Stimulated activated effector memory CD8-positive, alpha-beta T cell treated with anti-CD3 and anti-CD28 coated beads, Interleukin-12 subunit alpha, Interleukin-12 subunit beta, amount 100 ng/mL, for 72 hours (primary cell): ENCODE measurements around the gene SLIT1.

ENCODE experiments used
- ATAC-seq: fragments of 150-1000 bp; cut with Tn5 transposase; 2 replicates; pipeline ENCODE4 v1.10.0; 2021
- DNase-seq, 2 donors: peaks; one replicate each; pipeline ENCODE4 v3.0.0; 2021 to 2022; ENCODE audit warnings: low spot score in 2 of 2
- H3K27ac Mint-ChIP-seq: one replicate; pipeline ENCODE4 v1.8.0; 2022; ENCODE audit warnings: mild to moderate bottlenecking, mixed read lengths
- H3K36me3 Mint-ChIP-seq: one replicate; pipeline ENCODE4 v1.8.0; 2022; ENCODE audit warnings: mild to moderate bottlenecking, mixed read lengths
- H3K4me1 Mint-ChIP-seq: one replicate; pipeline ENCODE4 v1.8.0; 2022; ENCODE audit warnings: mixed read lengths
- H3K4me3 Mint-ChIP-seq: one replicate; pipeline ENCODE4 v1.8.0; 2022; ENCODE audit warnings: mild to moderate bottlenecking, mixed read lengths
- H3K9me3 Mint-ChIP-seq: one replicate; pipeline ENCODE4 v1.8.0; 2022; ENCODE audit warnings: mixed read lengths

SLIT1 gene

GRCh38 chr10:97211229-97211628, 25.5 kb upstream of the SLIT1 start:
- ATAC-seq (no peak), DNase-seq (no peak)
- Mint-ChIP-seq H3K4me3 (no peak overlapping the region), H3K4me1 (no peaks in the 10 kb centered on the region), H3K9me3 (no peaks in the 10 kb centered on the region), H3K27ac (no peak overlapping the region), H3K36me3 (no peaks in the 10 kb centered on the region)

GRCh38 chr10:97210543-97210960, 24.8 kb upstream of the SLIT1 start:
- H3K4me1 Mint-ChIP-seq = no peaks in the 10 kb centered on the region
- no peak overlapping the region for H3K4me3 Mint-ChIP-seq
- no peak overlapping the region for H3K27ac Mint-ChIP-seq
- ATAC-seq (peak; percentile 54), DNase-seq (peak; percentile 72 to 91)
- no peaks in the 10 kb centered on the region for H3K9me3 Mint-ChIP-seq
- H3K36me3 Mint-ChIP-seq = no peaks in the 10 kb centered on the region

GRCh38 chr10:97207756-97208346, 22.1 kb upstream of the SLIT1 start:
- no peak overlapping the region for H3K4me3 Mint-ChIP-seq
- no peaks in the 10 kb centered on the region for H3K36me3 Mint-ChIP-seq
- no peaks in the 10 kb centered on the region for H3K4me1 Mint-ChIP-seq
- H3K27ac Mint-ChIP-seq = no peak overlapping the region
- ATAC-seq = no peak
- DNase-seq = no peak
- H3K9me3 Mint-ChIP-seq = no peaks in the 10 kb centered on the region

DNA sequence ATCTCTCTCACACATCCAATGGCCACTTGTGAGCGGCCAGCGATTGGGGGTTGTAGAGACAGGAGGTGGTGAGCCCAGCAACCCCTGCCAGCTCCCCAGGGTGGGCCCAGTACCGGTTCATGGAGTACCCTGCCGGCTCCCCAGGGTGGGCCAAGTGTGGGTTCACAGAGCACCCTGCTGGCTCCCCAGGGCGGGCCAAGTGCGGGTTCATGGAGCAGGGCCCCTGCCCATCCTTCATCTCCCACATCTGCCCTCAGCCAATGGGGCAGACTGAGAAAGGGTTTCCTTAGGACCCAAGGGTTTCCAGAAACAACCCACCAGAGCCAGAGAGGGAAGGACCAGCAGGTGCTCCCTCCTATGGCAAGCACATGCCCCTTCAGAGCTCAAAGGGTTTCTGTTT, 21.4 kb upstream of the SLIT1 start:
- DNase-seq (no peak), ATAC-seq (peak; percentile 41)
- H3K4me1 Mint-ChIP-seq = no peaks in the 10 kb centered on the region
- H3K9me3 Mint-ChIP-seq = no peaks in the 10 kb centered on the region
- no peaks in the 10 kb centered on the region for H3K36me3 Mint-ChIP-seq
- no peak overlapping the region for H3K27ac Mint-ChIP-seq
- no peak overlapping the region for H3K4me3 Mint-ChIP-seq

DNA sequence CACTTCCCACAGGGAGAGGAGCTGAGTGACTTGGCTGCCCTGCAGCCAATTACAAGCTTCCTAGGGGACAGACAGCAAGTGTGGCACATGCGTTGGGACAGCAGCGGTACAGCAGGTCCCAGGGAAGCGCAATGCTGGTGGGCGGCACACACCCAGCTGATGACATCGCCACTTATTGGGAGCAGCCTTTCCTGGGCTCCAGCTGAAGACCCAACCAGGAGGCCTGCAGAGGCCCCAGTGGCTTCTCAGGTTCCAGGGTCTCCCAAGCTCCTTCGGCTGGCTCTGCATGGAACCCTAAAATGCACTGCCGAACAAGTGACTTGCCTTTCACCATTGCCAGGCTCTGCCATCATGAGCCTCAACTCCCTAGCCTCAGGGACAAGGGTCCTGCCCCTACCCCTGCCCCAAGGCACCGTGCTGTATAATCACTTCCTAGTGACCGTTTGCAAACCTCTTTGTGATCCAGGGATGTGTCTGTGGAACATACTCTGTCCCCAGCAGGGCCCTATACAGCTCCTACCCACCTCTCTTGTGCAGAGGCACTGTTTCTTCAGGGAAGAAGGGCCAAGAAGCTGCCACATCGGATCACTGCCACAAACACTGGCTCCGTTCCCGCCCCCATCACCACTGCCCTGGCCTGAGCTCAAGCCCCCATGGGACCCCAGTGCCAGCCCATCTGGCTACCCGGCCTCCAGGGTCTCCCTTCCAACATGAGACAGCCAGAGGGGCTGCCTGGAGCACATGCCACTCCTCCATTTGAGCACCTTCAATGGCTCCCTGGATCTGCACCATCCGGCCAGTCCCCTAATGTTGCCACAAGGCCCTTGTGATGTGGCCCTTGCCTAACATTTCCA, 19.3 kb upstream of the SLIT1 start:
- Mint-ChIP-seq H3K9me3 (no peaks in the 10 kb centered on the region), H3K36me3 (no peaks in the 10 kb centered on the region), H3K27ac (no peak overlapping the region), H3K4me3 (no peak overlapping the region), H3K4me1 (no peaks in the 10 kb centered on the region)
- DNase-seq (no peak), ATAC-seq (no peak)

- Mint-ChIP-seq H3K4me3 (no peak overlapping the region), H3K27ac (no peak overlapping the region), H3K9me3 (no peaks in the 10 kb centered on the region), H3K4me1 (peaks cover 6% of the 10 kb centered on the region), H3K36me3 (no peaks in the 10 kb centered on the region)
- ATAC-seq (no peak), DNase-seq (no peak)
Observed at GRCh38 chr10:97203220-97203619, 17.5 kb upstream of the SLIT1 start.

DNA sequence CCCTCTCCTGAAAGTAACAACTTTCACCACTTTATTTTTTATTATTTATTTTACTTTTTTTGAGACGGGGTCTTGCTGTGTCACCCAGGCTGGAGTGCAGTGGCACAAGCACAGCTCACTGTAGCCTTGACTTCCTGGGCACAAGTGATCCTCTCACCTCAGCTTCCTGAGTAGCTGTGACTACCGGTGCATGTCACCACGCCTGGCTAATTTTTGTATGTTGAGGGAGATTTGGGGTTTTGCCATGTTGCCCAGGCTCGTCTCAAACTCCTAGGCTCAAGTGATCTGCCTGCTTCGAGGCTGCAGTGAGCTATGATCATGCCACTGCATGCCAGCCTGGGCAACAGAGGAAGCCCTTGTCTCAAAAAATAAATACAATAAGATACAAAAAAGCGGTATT, 14.9 kb upstream of the SLIT1 start:
- Mint-ChIP-seq H3K9me3 (no peaks in the 10 kb centered on the region), H3K4me3 (no peak overlapping the region), H3K36me3 (no peaks in the 10 kb centered on the region), H3K27ac (no peak overlapping the region), H3K4me1 (peaks cover 13% of the 10 kb centered on the region)
- no peak for DNase-seq
- ATAC-seq = no peak

- no peaks in the 10 kb centered on the region for H3K9me3 Mint-ChIP-seq
- H3K4me3 Mint-ChIP-seq = no peak overlapping the region
- no peak for DNase-seq
- no peak overlapping the region for H3K27ac Mint-ChIP-seq
- H3K36me3 Mint-ChIP-seq = no peaks in the 10 kb centered on the region
- peaks cover 16% of the 10 kb centered on the region for H3K4me1 Mint-ChIP-seq
- ATAC-seq = no peak
Observed at GRCh38 chr10:97199152-97199551, 13.4 kb upstream of the SLIT1 start.

GRCh38 chr10:97197030-97197500, 11.3 kb upstream of the SLIT1 start:
- no peak overlapping the region for H3K27ac Mint-ChIP-seq
- H3K4me3 Mint-ChIP-seq = peak overlapping the region; percentile 73
- DNase-seq = no peak
- H3K4me1 Mint-ChIP-seq = peaks cover 16% of the 10 kb centered on the region
- H3K9me3 Mint-ChIP-seq = no peaks in the 10 kb centered on the region
- no peaks in the 10 kb centered on the region for H3K36me3 Mint-ChIP-seq
- no peak for ATAC-seq

DNA sequence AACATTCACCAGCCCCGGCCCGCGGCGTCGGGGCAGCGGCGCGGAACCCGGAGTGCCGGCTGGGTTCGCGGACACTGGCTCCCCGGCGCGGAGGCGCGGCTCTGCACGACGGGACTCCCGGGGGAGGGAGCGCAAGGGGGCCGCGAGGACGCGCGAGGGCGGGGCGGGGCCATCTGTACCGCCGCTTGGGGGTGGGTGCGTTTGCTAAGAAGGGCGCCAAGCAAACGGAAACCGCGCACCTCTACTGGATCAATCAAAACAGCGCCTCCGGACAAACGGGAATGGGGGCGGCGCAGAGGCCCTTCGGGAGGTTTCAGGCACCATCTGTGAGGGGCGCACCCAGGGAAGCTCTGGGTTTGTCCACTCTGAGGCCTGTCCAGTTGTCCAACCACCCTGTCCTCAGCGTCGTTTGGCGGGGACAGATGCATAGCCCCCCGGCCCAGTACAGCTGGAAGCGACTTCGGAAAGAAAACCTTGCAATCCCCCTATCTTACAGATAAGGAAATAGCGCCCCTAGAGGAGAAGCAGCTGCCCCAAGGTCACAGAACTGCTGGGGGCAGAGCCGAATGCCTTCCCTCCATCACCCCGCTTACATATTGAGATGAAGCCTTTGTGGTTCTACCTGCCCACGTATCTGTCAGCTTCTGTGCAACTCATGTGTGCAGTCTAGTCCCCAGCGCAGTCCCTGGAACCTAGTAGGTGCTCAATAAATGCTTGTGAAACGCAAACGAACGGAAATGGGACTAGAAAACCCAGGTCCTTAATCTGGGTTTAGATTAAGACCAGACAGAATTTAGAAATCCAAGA, 10.7 kb upstream of the SLIT1 start:
- Mint-ChIP-seq H3K9me3 (no peaks in the 10 kb centered on the region), H3K36me3 (no peaks in the 10 kb centered on the region), H3K4me1 (peaks cover 16% of the 10 kb centered on the region), H3K27ac (no peak overlapping the region), H3K4me3 (peak overlapping the region; percentile 73)
- ATAC-seq (peak; percentile 92), DNase-seq (peak; percentile 51 to 80)

DNA sequence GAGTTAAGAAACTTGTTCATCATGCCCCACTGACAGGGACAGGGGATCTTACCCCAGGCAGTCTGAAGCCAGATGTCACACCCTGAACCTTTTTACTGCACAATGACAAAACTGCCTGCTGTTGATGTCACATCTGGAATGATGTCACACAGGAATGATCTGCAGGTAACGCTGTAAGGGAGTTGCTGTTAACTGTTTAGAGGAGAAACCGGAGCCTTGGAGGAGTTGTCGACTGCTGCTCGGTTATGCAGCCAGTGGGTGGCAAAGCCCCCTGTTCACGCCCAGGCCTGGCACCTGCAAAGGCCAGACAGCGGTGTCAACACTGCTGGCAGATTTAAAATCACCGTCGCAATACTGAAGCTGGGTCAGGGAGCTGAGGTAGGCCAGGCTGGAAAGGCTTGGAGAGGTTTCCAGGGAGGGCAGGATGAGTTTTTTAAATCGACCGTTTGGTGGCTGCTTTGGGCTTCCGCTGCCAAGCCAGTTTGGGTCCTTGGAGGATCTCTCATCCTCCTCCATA, 10.0 kb upstream of the SLIT1 start:
- no peak overlapping the region for H3K27ac Mint-ChIP-seq
- no peak for ATAC-seq
- peak overlapping the region; percentile 73 for H3K4me3 Mint-ChIP-seq
- peaks cover 16% of the 10 kb centered on the region for H3K4me1 Mint-ChIP-seq
- H3K9me3 Mint-ChIP-seq = no peaks in the 10 kb centered on the region
- no peaks in the 10 kb centered on the region for H3K36me3 Mint-ChIP-seq
- DNase-seq = no peak

GRCh38 chr10:97192952-97193435, 7.2 kb upstream of the SLIT1 start:
- DNase-seq (no peak), ATAC-seq (no peak)
- H3K4me1 Mint-ChIP-seq = peaks cover 10% of the 10 kb centered on the region
- no peak overlapping the region for H3K27ac Mint-ChIP-seq
- no peaks in the 10 kb centered on the region for H3K36me3 Mint-ChIP-seq
- H3K9me3 Mint-ChIP-seq = no peaks in the 10 kb centered on the region
- H3K4me3 Mint-ChIP-seq = no peak overlapping the region

DNA sequence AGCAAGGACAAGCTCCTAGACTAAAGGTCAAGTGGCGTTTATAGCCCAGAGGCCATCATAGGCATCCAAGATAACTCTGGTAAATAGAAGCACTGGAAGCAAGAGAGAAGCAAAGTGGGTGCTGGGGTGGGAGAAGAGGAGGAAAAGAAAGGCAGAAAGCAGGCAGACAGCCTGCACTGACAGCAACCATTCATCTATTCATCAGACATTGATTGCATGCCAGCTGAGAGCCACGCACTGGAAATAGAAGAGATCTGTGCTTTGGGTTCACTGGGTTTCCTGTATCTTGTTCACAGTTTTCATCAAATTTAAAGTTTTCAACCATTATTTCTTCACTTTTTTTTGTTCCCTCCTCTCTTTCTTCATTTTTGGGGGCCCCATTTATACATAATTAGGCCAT, 4.7 kb upstream of the SLIT1 start:
- ATAC-seq (no peak), DNase-seq (no peak)
- H3K36me3 Mint-ChIP-seq = no peaks in the 10 kb centered on the region
- peaks cover under 1% of the 10 kb centered on the region for H3K4me1 Mint-ChIP-seq
- H3K27ac Mint-ChIP-seq = no peak overlapping the region
- H3K4me3 Mint-ChIP-seq = no peak overlapping the region
- no peaks in the 10 kb centered on the region for H3K9me3 Mint-ChIP-seq

GRCh38 chr10:97188261-97188711, 2.5 kb upstream of the SLIT1 start:
- Mint-ChIP-seq H3K27ac (no peak overlapping the region), H3K9me3 (no peaks in the 10 kb centered on the region), H3K4me1 (peaks cover 9% of the 10 kb centered on the region), H3K36me3 (no peaks in the 10 kb centered on the region), H3K4me3 (no peak overlapping the region)
- ATAC-seq (no peak), DNase-seq (no peak)

- DNase-seq (no peak), ATAC-seq (no peak)
- no peaks in the 10 kb centered on the region for H3K9me3 Mint-ChIP-seq
- H3K4me3 Mint-ChIP-seq = no peak overlapping the region
- no peaks in the 10 kb centered on the region for H3K36me3 Mint-ChIP-seq
- no peak overlapping the region for H3K27ac Mint-ChIP-seq
- peaks cover 9% of the 10 kb centered on the region for H3K4me1 Mint-ChIP-seq
Observed at GRCh38 chr10:97186911-97187310, 1.2 kb upstream of the SLIT1 start.
